ENCODE results near the gene HDDC3.

Gene HDDC3

DNA sequence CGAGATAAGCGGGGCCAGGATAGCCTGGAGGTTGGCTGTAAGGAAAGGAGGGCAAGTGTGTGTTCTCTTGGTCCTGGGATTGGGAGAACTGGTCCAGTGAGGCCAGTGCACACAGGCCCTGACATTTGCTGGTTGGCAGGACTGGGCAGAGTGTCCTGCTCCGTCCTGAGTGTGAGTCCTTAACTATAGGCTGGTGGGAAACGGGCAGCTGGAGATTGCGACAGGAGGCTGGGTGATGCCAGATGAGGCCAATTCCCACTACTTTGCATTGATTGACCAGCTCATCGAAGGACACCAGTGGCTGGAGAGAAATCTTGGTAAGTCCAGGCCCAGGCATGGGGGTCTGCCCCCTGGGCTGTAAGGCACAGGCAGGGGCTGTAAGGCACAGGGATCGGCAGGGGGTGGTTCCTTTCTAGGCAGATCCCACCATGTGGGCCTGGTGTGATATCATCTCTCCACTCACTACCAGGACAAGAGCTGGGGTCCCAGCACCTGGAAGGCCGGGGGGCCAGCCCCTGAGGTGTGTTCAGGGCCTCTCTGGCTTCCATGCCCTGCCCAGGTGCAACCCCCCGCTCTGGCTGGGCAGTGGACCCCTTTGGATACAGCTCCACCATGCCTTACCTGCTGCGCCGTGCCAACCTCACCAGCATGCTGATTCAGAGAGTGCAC, 26.0 kb downstream of the HDDC3 start:
- DNase-seq (ENCODE audit: low read depth, low spot score): no peak
- Histone ChIP-seq H3K9me3 (ENCODE audit: low read depth, low read length) (no peaks in the 10 kb centered on the region), H3K27ac (no peak overlapping the region), H3K4me3 (no peak overlapping the region), H3K9ac (ENCODE audit: insufficient read length) (no peak overlapping the region), H3K36me3 (ENCODE audit: insufficient read depth, low read length) (peaks cover 45% of the 10 kb centered on the region)
- TF ChIP-seq EZH2 (IDR thresholded peaks at IDR 0.05): no peak
- no peak for TF ChIP-seq FOXP2 (optimal IDR thresholded peaks at IDR 0.05; ENCODE audit: control extremely low read depth, extremely low read length, insufficient read depth)
- no peak for TF ChIP-seq POLR2AphosphoS5 (IDR thresholded peaks at IDR 0.05; ENCODE audit: borderline replicate concordance, low read depth, low read length)

DNA sequence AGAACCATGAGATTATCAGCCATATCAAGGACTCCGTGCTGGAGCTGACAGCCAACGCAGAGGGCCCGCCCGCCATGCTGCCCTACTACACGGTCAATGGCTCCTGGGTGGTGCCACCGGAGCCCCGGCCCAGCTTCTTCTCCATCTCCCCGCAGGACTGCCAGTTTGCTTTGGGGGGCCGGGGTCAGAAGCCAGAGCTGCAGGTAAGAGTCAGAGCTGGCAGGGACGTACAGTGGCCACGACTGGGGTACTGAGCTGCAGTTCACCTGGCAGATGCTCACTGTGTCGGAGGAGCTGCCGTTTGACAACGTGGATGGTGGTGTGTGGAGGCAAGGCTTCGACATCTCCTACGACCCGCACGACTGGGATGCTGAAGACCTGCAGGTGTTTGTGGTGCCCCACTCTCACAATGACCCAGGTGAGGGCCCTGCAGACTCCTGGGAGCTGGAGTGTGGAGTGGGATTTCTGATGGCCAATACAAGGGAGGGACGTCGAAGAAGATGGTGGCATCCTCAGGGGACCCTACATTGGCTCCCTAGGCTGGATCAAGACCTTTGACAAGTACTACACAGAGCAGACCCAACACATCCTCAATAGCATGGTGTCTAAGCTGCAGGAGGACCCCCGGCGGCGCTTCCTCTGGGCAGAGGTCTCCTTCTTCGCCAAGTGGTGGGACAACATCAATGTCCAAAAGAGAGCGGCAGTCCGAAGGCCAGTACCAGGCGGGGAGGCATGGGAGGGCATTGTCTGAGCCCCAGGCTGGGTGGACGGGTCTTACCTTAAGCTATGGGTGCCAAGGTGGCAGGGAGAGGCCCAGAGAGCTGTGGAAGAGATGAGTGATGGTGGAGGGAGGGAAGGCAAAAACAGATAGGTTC, 26.8 kb downstream of the HDDC3 start:
- no peak for DNase-seq (ENCODE audit: low read depth, low spot score)
- no peak for TF ChIP-seq FOXP2 (optimal IDR thresholded peaks at IDR 0.05; ENCODE audit: control extremely low read depth, extremely low read length, insufficient read depth)
- TF ChIP-seq EZH2 (IDR thresholded peaks at IDR 0.05): no peak
- TF ChIP-seq POLR2AphosphoS5 (IDR thresholded peaks at IDR 0.05; ENCODE audit: borderline replicate concordance, low read depth, low read length): no peak
- no peak overlapping the region for H3K4me3 ChIP-seq
- H3K9me3 ChIP-seq (ENCODE audit: low read depth, low read length): no peaks in the 10 kb centered on the region
- no peak overlapping the region for H3K9ac ChIP-seq (ENCODE audit: insufficient read length)
- H3K27ac ChIP-seq: no peak overlapping the region
- H3K36me3 ChIP-seq (ENCODE audit: insufficient read depth, low read length): peaks cover 38% of the 10 kb centered on the region

DNA sequence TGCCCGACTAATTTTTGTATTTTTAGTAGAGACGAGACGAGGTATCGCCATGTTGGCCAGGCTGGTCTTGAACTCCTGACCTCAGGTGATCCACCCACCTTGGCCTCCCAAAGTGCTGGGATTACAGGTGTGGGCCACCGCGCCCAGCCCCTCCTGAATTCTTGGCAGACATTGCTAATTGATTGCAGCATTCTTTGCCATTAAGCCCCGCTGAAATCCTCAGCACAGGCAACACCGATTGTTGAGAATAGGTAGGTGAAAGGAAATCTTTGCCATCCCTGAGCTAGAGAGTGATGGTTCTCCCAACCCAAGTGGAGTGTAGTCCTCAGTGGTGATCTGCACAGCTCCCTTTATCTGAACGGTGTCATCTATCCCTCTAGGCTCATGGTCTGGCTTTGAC, 27.6 kb downstream of the HDDC3 start:
- H3K27ac ChIP-seq: no peak overlapping the region
- peaks cover 35% of the 10 kb centered on the region for H3K36me3 ChIP-seq (ENCODE audit: insufficient read depth, low read length)
- H3K9ac ChIP-seq (ENCODE audit: insufficient read length): no peak overlapping the region
- H3K9me3 ChIP-seq (ENCODE audit: low read depth, low read length): no peaks in the 10 kb centered on the region
- DNase-seq (ENCODE audit: low read depth, low spot score): no peak
- no peak overlapping the region for H3K4me3 ChIP-seq
- TF ChIP-seq FOXP2 (optimal IDR thresholded peaks at IDR 0.05; ENCODE audit: control extremely low read depth, extremely low read length, insufficient read depth) (no peak), EZH2 (IDR thresholded peaks at IDR 0.05) (no peak), POLR2AphosphoS5 (IDR thresholded peaks at IDR 0.05; ENCODE audit: borderline replicate concordance, low read depth, low read length) (no peak)

DNA sequence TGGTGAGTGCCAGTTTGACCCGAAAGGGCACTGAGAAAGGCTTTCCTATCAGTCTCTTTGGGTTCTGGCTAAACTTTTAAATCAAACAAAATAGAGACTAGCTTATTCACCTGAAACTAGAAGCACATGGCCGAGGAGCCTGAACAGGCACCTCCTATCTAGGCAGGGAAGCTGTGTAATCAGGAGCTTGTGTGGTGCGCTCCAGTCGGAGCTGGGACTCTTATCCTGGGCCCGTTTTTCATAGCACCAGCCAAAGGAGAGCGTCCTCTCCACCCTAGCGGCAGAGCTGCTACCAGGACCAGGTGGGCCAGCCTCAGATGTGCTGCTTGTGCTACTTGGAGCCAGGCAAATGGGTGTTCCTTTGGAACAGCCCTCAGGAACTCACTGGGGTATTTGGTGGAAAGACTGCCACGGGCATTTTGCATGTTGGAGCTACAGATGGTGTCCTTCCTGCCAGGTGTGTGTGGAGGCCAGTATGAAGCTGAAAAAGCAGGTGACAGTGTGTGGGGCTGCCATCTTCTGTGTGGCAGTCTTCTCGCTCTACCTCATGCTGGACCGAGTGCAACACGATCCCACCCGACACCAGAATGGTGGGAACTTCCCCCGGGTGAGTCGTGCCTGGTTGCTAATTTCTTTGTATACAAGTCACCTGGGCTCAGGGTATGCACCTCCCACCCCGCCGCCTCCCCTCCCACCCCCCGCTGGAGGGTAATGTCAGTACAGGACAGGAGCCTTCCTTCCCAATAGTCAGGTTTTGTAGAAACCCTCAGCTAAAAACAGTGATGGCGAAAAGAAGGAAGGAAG, 28.4 kb downstream of the HDDC3 start:
- Histone ChIP-seq H3K9ac (ENCODE audit: insufficient read length) (peak overlapping the region; percentile 86), H3K36me3 (ENCODE audit: insufficient read depth, low read length) (peaks cover 31% of the 10 kb centered on the region), H3K9me3 (ENCODE audit: low read depth, low read length) (no peaks in the 10 kb centered on the region), H3K27ac (peak overlapping the region; percentile 62), H3K4me3 (peak overlapping the region; percentile 95)
- TF ChIP-seq EZH2 (IDR thresholded peaks at IDR 0.05) (no peak), FOXP2 (optimal IDR thresholded peaks at IDR 0.05; ENCODE audit: control extremely low read depth, extremely low read length, insufficient read depth) (no peak), POLR2AphosphoS5 (IDR thresholded peaks at IDR 0.05; ENCODE audit: borderline replicate concordance, low read depth, low read length) (no peak)
- DNase-seq (ENCODE audit: low read depth, low spot score): no peak

DNA sequence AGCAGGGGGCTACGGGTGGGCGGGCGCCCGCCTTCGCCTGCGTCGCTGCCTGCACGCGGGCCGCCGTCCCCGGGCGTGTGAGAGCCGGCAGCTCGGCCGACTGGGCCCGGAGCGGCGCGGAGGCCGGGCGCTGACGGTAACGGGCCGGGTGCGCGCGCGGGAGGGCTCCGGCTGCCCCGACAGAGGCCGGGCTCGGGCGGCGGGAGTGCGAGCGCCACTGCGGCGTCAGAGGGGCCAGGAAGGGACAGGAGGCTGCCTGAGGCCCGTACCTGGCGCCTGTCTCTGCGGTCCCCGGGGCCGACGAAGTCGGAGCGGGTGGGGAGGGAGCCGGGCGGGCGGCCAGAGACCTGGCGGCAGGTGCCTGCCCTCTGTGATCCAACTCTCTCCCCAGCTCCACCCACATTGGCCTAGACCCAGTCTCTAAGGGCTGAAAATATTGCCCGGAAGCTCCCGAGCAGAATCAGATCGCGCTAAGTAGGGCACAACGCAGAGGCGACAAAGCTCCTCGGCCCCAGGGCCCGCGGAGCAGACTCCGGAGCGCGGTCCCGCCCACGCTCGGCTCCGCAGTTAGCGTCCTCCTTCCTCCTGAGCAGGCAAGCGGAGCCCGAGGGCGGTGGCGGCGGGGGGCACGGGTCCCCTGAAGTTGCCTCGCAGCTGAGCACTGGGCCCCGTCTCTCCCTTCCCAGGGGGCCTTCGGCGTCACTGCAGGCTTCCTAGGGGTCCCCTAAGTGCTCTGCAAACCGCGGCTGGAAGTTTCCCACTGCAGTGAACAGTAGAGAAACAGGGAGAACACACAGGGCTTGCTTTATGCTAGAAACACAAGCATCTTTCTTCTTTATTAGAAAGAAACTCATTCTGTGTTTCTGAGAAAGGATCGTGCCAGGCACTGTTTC, 29.3 kb downstream of the HDDC3 start, which contains the start of gene MAN2A2:
Gene MAN2A2 (plus strand): TSS at position 463 of the 893 bp plus-strand sequence. CDS start 906 bp downstream, outside the sequence.
- H3K9me3 ChIP-seq (ENCODE audit: low read depth, low read length): no peaks in the 10 kb centered on the region
- no peak for DNase-seq (ENCODE audit: low read depth, low spot score)
- peak within 1 kb of the TSS; percentile 95 for H3K4me3 ChIP-seq
- peak within 1 kb of the TSS; percentile 62 for H3K27ac ChIP-seq
- TF ChIP-seq EZH2 (IDR thresholded peaks at IDR 0.05) (no peak), POLR2AphosphoS5 (IDR thresholded peaks at IDR 0.05; ENCODE audit: borderline replicate concordance, low read depth, low read length) (peak; percentile 67; the same call in 1 of the 2 replicates)
- H3K9ac ChIP-seq (ENCODE audit: insufficient read length): peak within 1 kb of the TSS; percentile 86
- peaks cover 30% of the 10 kb centered on the region for H3K36me3 ChIP-seq (ENCODE audit: insufficient read depth, low read length)

DNA sequence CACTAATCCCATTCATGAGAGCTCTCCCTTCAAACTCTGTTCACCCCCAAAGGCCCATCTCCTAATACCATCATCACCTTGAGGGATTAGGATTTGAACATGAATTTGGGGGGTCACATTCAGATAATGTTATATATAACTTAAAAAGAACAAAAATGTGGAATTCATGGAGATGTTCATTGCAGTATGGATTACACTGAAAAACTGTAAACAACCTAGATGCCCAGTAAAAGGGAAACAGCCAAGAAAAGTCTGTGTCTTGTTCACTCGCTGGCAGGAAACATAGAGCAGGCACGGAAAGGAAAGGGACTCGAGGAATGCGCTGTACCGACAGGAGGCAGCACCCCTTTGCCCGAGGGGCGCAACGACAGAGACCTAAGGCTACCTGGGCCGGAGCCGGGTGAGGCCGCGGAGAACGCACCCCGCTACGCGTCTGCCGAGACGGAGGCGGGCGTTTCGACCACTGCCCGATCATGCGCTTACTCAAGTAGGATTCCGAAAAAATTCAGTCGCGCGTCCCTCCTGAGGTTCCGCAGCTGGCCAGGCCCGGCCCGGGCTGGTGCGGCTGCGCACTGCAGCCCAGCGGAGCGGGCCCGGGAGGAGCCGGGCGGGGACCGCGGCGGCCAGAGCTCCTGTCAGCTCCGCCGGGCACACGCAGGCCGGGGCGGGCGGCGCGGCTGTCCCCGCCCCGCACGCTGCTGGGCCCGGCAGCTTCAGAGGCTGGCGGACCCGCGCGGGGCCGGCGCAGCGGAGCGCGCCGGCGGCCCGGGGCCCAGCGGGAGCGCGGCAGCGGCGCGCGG, 30.1 kb downstream of the HDDC3 start:
- H3K4me3 ChIP-seq: peak overlapping the region; percentile 84
- H3K36me3 ChIP-seq (ENCODE audit: insufficient read depth, low read length): peaks cover 22% of the 10 kb centered on the region
- H3K9me3 ChIP-seq (ENCODE audit: low read depth, low read length): no peaks in the 10 kb centered on the region
- H3K27ac ChIP-seq: no peak overlapping the region
- TF ChIP-seq POLR2AphosphoS5 (IDR thresholded peaks at IDR 0.05; ENCODE audit: borderline replicate concordance, low read depth, low read length): peak; percentile 63
- no peak for TF ChIP-seq EZH2 (IDR thresholded peaks at IDR 0.05)
- no peak for TF ChIP-seq FOXP2 (optimal IDR thresholded peaks at IDR 0.05; ENCODE audit: control extremely low read depth, extremely low read length, insufficient read depth)
- no peak for DNase-seq (ENCODE audit: low read depth, low spot score)
- H3K9ac ChIP-seq (ENCODE audit: insufficient read length): peak overlapping the region; percentile 79
